GM20431 (cell line): Measurements from ENCODE around the gene SLC35E4.
"Not testable (repeated sequence)": the region's sequence is repeated elsewhere in the genome, so short reads cannot be mapped to it uniquely, and the experiment has no call there.

ENCODE experiments used
- in situ Hi-C: fragments of 300-500 bp; cut with MseI, MboI; formaldehyde crosslinking; loops from one replicate; pipeline ENCODE4 v1.15.0; 2020; ENCODE audit warnings: low sequenced_read_pairs; ENCODE audit not compliant: unreplicated experiment

The SLC35E4 gene

DNA sequence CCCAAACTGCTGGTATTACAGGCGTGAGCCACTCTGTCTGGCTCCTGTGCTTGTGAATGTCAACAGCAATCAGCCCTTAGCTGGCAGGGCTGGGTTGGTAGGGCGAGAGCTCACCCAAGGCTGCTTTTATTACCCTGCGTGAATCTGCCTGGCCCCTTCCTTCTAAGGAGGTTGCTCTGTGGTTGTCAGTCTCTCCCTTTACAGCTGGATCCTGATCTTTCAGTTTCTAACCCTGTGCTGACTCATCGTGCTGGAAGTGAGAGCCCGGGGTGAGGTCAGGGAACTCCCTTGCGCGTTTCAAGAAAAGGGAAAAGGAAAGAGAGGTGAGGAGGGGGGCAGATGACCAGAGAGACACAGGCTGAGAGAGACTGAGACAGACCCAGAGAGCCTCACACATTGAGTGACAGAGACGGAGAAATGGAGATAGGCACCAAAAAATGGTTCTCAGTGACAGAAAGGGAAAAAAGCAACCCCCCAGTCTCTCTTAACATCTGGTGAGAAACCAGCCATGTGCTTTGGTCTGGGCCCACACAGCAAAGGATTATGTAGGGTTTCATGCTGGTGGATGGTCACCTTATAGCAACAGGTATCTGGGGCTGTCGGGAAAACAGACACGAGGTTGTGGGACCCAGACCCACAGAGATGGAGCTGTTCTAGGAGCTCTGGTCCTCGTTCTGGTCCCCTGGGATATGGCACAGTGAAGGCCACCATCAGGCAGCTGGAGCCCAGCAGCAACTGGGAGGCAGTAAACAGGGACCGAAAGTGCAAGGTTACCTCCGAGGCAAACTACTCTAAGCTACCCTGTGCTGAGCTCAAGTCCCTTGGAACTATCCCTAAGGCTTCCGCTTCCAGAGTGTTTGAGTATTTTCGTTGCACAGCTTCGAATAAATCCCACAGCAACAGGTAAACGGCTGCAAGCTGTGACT, 26.1 kb upstream of the SLC35E4 start:
- in situ Hi-C loops: no loop called here

GRCh38 chr22:30610299-30610698, 25.3 kb upstream of the SLC35E4 start:
- in situ Hi-C loops: no loop called here

DNA sequence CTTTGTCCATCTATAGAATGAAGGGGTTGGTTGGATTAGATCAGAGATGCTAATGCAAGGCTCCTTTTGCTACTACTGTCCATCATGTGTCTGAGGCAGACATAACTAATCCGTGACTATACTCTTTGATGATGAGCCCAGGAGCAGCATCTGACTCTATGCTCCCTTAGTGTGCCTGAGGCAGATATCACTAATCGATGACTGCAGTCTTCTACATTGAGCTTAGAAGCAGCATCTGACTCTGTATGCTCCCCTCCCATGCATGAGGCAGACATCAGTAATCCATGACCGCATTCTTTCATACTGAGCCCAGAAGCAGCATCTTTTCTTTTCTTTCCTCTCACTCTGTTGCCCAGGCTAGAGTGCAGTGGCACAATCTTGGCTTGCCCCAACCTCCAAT, 24.4 kb upstream of the SLC35E4 start:
- in situ Hi-C loops: no loop called here

DNA sequence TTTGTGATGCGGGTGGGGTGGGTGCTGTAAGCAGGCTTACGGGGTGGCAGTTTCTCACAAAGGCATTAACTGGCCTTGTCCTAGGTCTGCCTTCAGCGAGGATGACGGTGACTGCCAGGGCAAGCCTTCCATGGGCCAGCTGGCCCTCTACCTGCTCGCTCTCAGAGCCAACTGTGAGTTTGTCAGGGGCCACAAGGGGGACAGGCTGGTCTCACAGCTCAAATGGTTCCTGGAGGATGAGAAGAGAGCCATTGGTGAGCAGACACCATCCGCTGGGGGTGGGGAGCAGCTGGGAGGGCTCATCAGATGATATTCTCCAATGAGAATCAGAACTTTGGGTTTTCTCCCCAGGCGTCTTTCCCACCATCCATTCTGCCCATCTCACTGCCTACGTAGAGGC, 22.8 kb upstream of the SLC35E4 start:
- in situ Hi-C loops: no loop called here

- in situ Hi-C loops: no loop called here
Measured at GRCh38 chr22:30614268-30614667, 21.3 kb upstream of the SLC35E4 start.

GRCh38 chr22:30614879-30615278, 20.7 kb upstream of the SLC35E4 start:
- in situ Hi-C loops: no loop called here

DNA sequence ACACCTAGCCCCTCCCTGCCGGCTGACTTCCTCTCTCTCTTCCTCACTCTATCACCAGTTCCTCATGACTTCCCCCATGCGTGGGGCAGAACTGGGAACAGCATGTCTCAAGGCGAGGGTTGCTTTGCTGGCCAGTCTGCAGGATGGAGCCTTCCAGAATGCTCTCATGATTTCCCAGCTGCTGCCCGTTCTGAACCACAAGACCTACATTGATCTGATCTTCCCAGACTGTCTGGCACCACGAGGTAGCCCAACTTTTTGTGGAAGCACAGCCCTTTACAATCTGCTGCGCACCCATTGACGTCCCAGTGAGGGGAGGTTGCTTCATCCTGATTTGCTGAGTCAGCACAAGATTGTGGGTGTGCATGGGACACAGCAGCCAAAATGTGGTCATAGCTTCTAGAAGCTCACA, 20.0 kb upstream of the SLC35E4 start:
- in situ Hi-C loops: no loop called here

DNA sequence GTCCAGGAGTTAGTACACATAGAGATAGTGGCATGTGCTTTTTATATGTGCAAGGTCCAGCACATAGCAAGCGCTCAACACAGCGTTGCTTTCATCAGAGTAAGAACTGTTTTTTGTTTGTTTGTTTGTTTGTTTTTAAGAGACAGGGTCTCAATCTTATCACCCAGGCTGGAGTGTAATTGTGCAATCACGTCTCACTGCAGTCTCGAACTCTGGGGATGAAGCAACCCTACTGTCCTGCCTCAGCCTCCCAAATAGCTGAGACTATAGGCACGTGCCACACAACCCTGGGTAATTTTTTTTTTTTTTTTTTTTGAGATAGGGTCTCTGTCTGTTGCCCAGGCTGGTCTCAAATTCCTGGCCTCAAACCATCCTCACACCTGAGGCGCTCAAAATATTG, 17.8 kb upstream of the SLC35E4 start:
- in situ Hi-C loops: no loop called here

DNA sequence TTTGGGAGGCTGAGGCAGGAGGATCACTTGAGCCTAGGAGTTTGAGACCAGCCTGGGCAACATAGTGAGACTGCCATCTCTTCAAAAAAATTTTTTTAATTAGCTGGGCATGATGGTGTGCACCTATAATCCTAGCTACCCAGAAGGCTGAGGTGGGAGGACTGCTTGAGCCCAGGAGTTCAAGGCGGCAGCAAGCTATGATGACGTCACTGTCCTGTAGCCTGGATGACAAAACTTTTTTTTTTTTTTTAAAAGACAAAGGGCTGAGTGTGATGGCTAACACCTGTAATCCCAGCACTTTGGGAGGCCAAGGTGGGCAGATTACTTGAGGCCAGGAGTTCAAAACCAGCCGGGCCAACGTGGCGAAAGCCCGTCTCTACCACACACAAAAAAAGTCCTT, 15.7 kb upstream of the SLC35E4 start:
- in situ Hi-C loops: not testable (repeated sequence)

DNA sequence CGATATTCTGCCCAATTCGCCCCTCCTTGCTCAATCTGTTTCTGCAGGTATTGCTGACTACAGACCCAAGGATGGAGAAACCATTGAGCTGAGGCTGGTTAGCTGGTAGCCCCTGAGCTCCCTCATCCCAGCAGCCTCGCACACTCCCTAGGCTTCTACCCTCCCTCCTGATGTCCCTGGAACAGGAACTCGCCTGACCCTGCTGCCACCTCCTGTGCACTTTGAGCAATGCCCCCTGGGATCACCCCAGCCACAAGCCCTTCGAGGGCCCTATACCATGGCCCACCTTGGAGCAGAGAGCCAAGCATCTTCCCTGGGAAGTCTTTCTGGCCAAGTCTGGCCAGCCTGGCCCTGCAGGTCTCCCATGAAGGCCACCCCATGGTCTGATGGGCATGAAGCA, 9.2 kb upstream of the SLC35E4 start:
- in situ Hi-C loops: loop anchor here (5.0 to 25.0 kb wide), 2 partner anchors 131 to 261 kb away; no protein-coding TSS in a partner anchor

- in situ Hi-C loops: loop anchor here (5.0 to 25.0 kb wide), 2 partner anchors 130 to 260 kb away; no protein-coding TSS in a partner anchor
Measured at GRCh38 chr22:30627471-30627870, 8.1 kb upstream of the SLC35E4 start.

DNA sequence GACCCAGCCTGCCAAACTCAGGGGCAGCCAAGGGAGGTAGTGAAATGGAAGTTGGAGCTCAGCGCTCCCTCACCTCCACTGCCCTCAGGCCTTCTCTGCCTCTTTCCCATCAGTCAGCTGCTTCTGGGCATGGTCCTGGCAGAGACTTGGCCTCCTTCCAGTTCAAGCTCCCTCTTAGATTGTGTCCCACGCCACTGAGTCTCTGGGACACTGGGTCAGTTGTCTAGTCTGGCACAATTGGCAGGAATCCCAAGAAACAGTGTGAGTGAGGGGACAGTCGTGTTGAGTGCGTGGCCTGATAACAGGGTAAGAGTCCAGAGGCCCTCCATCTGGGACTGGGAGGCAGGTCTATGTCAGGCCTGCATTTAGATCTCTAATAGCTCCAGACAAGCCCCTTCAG, 7.1 kb upstream of the SLC35E4 start:
- in situ Hi-C loops: loop anchor here (5.0 to 25.0 kb wide), 2 partner anchors 129 to 259 kb away; no protein-coding TSS in a partner anchor

GRCh38 chr22:30631469-30631868, 4.1 kb upstream of the SLC35E4 start:
- in situ Hi-C loops: loop anchor here (25.0 kb wide), 1 partner anchor 256 kb away; no protein-coding TSS in a partner anchor

GRCh38 chr22:30634471-30635233, 929 bp upstream of the SLC35E4 start:
- in situ Hi-C loops: loop anchor here (25.0 kb wide), 1 partner anchor 253 kb away; no protein-coding TSS in a partner anchor

DNA sequence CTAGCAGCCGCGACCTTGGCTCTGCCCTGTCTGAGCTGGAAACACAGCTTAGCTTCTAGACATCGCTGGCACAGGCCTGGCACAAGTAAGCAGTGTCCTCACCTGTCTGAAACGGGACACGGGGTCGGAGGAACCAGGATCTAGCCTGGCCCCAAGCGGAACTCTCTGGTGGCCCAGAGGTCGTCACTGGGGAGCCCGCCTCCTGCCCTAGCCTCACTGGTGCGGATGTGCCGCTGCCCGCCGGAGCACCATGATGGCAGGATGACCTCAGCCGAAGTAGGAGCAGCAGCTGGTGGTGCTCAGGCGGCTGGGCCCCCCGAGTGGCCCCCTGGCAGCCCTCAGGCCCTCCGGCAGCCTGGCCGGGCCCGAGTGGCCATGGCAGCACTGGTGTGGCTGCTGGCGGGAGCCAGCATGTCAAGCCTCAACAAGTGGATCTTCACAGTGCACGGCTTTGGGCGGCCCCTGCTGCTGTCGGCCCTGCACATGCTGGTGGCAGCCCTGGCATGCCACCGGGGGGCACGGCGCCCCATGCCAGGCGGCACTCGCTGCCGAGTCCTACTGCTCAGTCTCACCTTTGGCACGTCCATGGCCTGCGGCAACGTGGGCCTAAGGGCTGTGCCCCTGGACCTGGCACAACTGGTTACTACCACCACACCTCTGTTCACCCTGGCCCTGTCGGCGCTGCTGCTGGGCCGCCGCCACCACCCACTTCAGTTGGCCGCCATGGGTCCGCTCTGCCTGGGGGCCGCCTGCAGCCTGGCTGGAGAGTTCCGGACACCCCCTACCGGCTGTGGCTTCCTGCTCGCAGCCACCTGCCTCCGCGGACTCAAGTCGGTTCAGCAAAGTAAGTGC, 871 bp downstream of the SLC35E4 start:
- in situ Hi-C loops: loop anchor here (25.0 kb wide), 1 partner anchor 251 kb away; no protein-coding TSS in a partner anchor

DNA sequence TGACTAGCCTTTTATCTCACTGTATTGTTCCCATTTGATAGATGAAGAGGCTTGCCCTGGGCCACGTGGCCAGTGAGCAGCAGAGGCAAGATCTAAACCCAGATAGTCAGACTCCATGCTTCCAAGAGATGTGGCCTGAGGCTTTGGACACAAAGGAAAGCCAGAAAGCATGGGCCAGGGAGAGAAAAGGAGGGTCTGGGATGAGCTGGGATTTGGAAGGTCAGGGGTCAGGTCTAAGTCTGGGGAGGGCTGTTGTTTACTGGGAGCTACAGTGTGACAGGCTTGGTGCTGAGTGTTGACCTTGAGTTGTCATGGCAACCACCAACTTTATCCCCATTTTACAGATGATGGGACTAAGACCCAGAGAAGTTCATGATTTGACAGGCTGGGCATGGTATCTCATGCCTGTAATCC, 2.1 kb downstream of the SLC35E4 start:
- in situ Hi-C loops: loop anchor here (25.0 kb wide), 1 partner anchor 250 kb away; no protein-coding TSS in a partner anchor

- in situ Hi-C loops: loop anchor here (25.0 kb wide), 1 partner anchor 247 kb away; no protein-coding TSS in a partner anchor
Measured at GRCh38 chr22:30640361-30640760, 4.8 kb downstream of the SLC35E4 start.

- in situ Hi-C loops: loop anchor here (25.0 kb wide), 1 partner anchor 246 kb away; no protein-coding TSS in a partner anchor
Measured at GRCh38 chr22:30640839-30641430, 5.4 kb downstream of the SLC35E4 start.
